ENCODE data around the gene AMDHD2. TPM values are rescaled to one million over a fixed set of nuclear protein-coding genes. Genes with fewer than 3 reads are reported as not detected.

Gene AMDHD2
- total and polyA plus RNA-seq, 2 of the 8 experiments (the other 6 are each of a cell fraction or from before 2014, with no cell fraction given) = 43.0 to 54.6 TPM

- no peak overlapping the region for H3K18ac ChIP-seq (ENCODE audit: extremely low read depth, low read length)
- no peak overlapping the region for H2BK15ac ChIP-seq (ENCODE audit: low read length)
- CTCF ChIA-PET (ENCODE audit: partially characterized antibody) = interaction anchor here (0.6 to 1.4 kb wide), 7 partner anchors 11 to 321 kb away, joined by 3 to 4 read pairs (median 3); no protein-coding TSS in a partner anchor
- peak overlapping the region; percentile 27; the same call in 1 of the 2 replicates for H2BK12ac ChIP-seq (ENCODE audit: low read depth, low read length)
- H3K14ac ChIP-seq (ENCODE audit: insufficient read length) = no peak overlapping the region
- H3K79me2 ChIP-seq (ENCODE audit: control insufficient read depth in 1 of 2, insufficient read depth in 2 of 2, low read length in 2 of 2) = peaks cover 26 to 53% of the 10 kb centered on the region in 2 experiments
- H3K4me1 ChIP-seq (replicated peaks in 1 of 4; ENCODE audit: control insufficient read depth in 3 of 4, insufficient read depth in 4 of 4, low read length in 3 of 4) = peaks cover 4 to 37% (median 22%) of the 10 kb centered on the region in 4 experiments
- peak overlapping the region in 3 of 4 experiments; percentile 65 to 94 (median 91); a peak in 4 of 7 replicates for H3K9ac ChIP-seq (replicated peaks in 1 of 4; ENCODE audit: extremely low read depth in 1 of 4, low read depth in 3 of 4, low read length in 3 of 4)
- no peak overlapping the region for H2AK5ac ChIP-seq (ENCODE audit: low read depth, low read length)
- DNase-seq (ENCODE audit: low read depth in 1 of 2, low spot score in 2 of 2) = no peak
- no peak overlapping the region for H4K5ac ChIP-seq (ENCODE audit: insufficient read length, low read depth, low read length)
- no peak overlapping the region for H2BK120ac ChIP-seq (replicated peaks; ENCODE audit: low read depth, low read length)
- peak overlapping the region; percentile 85 to 88 for H3K4me2 ChIP-seq (ENCODE audit: insufficient read depth in 1 of 2, low read depth in 2 of 2, low read length in 2 of 2)
- WGBS, 2 experiments (ENCODE audit: extremely low coverage in 1 of 2, insufficient coverage in 1 of 2, insufficient read length in 1 of 2, insufficient replicate concordance in 2 of 2, low coverage in 1 of 2, low lambda C conversion rate in 2 of 2, missing lambda C conversion rate in 1 of 2) = 82% methylated on average over 14 of the region's 14 CpGs; no CpG with 5 or more reads in 1 of the 2 experiments
- H3K23me2 ChIP-seq (ENCODE audit: low read depth, low read length) = peaks cover 8% of the 10 kb centered on the region; the same call in 1 of the 2 replicates
- H3K79me1 ChIP-seq (ENCODE audit: low read depth, low read length) = peaks cover 24% of the 10 kb centered on the region
- peak overlapping the region; percentile 77 to 99 (median 84); a peak in 7 of 8 replicates for H3K4me3 ChIP-seq (ENCODE audit: extremely low read depth in 1 of 4, insufficient read depth in 2 of 4, low read depth in 3 of 4, low read length in 4 of 4)
- H3K36me3 ChIP-seq (ENCODE audit: control insufficient read depth in 2 of 4, insufficient read depth in 4 of 4, low read length in 3 of 4) = no peaks in the 10 kb centered on the region; a peak in 1 of 8 replicates
- H2BK5ac ChIP-seq (ENCODE audit: low read depth, low read length) = no peak overlapping the region; the same call in 1 of the 2 replicates
- H2BK20ac ChIP-seq (ENCODE audit: low read length) = no peak overlapping the region
- H3K27ac ChIP-seq (ENCODE audit: low read depth, low read length) = 0 out of 2 replicates have a peak overlapping the region, but pooled peaks have one; percentile 59
- no peak overlapping the region for H3K4ac ChIP-seq (replicated peaks; ENCODE audit: insufficient read length, low read depth, low read length)
- peaks cover 0 to under 1% (median 0%) of the 10 kb centered on the region in 4 experiments; a peak in 2 of 7 replicates for H3K27me3 ChIP-seq (replicated peaks in 1 of 4; ENCODE audit: control insufficient read depth in 3 of 4, extremely low read depth in 1 of 4, insufficient read depth in 3 of 4, low read length in 3 of 4)
- no peak overlapping the region for H3K56ac ChIP-seq (replicated peaks; ENCODE audit: insufficient read length, low read depth, low read length)
- FAIRE-seq = no peak
- peak overlapping the region; percentile 80; the same call in 1 of the 2 replicates for H4K8ac ChIP-seq (ENCODE audit: extremely low read depth, insufficient read depth, low read length)
- H2AFZ ChIP-seq (ENCODE audit: low read length) = no peak overlapping the region
- H4K20me1 ChIP-seq (replicated peaks in 1 of 2; ENCODE audit: control insufficient read depth in 1 of 2, insufficient read depth in 2 of 2, low read length in 2 of 2) = peaks cover 31 to 38% of the 10 kb centered on the region in 2 experiments
- TF ChIP-seq RBBP5 (IDR thresholded peaks at IDR 0.05; ENCODE audit: borderline replicate concordance, low read depth, low read length) = no peak
- TF ChIP-seq CBX5 (IDR thresholded peaks at IDR 0.05; ENCODE audit: low read depth, low read length) = no peak
- no peak for TF ChIP-seq CBX8 (IDR thresholded peaks at IDR 0.05; ENCODE audit: borderline replicate concordance, low read depth, low read length)
- no peak for TF ChIP-seq GTF2F1 (IDR thresholded peaks at IDR 0.05; ENCODE audit: borderline replicate concordance, low read depth, low read length)
- peak in 1 of 2 experiments; percentile 25; a peak in 1 of 3 replicates for TF ChIP-seq POLR2A (IDR thresholded peaks at IDR 0.05; ENCODE audit: control extremely low read depth in 1 of 2, low read depth in 2 of 2, low read length in 2 of 2)
- TF ChIP-seq JUN (IDR thresholded peaks at IDR 0.05; ENCODE audit: low read depth, low read length) = no peak
- TF ChIP-seq KDM1A (IDR thresholded peaks at IDR 0.05; ENCODE audit: borderline replicate concordance, low read length) = no peak
- POLR2A ChIA-PET (ENCODE audit: partially characterized antibody) = interaction anchor here (0.5 to 5.6 kb wide), 14 partner anchors 9 to 520 kb away, joined by 3 to 44 read pairs (median 4); partner anchors contain the start of gene CEMP1
- H3K9me3 ChIP-seq (ENCODE audit: insufficient read depth in 2 of 2, low read depth in 1 of 2, low read length in 1 of 2) = no peaks in the 10 kb centered on the region
- no peak overlapping the region for H3K23ac ChIP-seq (ENCODE audit: insufficient read length)
- no peak overlapping the region for H4K91ac ChIP-seq (replicated peaks; ENCODE audit: insufficient read length, low read length)
Observed at GRCh38 chr16:2515180-2515851, 4.9 kb upstream of the AMDHD2 start.

All from H1 (cell line).